IPS-15b (cell line): ENCODE data around the gene SLC25A45.

Source experiments
- H3K27me3 ChIP-seq: one replicate; pipeline ENCODE4 v1.6.1; 2013; ENCODE audit warnings: low read length; ENCODE audit not compliant: control insufficient read depth, insufficient read depth
- H3K36me3 ChIP-seq: one replicate; pipeline ENCODE4 v1.6.1; 2013; ENCODE audit warnings: low read length; ENCODE audit not compliant: control insufficient read depth, insufficient read depth
- H3K4me1 ChIP-seq: one replicate; pipeline ENCODE4 v1.6.1; 2013; ENCODE audit warnings: mild to moderate bottlenecking, low read length; ENCODE audit not compliant: control insufficient read depth, insufficient read depth
- H3K4me3 ChIP-seq: one replicate; pipeline ENCODE4 v1.5.1; 2013; ENCODE audit warnings: low read depth, low read length
- H3K9ac ChIP-seq: one replicate; pipeline ENCODE4 v1.6.1; 2013; ENCODE audit warnings: low read depth, mild to moderate bottlenecking, low read length
- H3K9me3 ChIP-seq: one replicate; pipeline ENCODE4 v1.6.1; 2013; ENCODE audit warnings: mild to moderate bottlenecking, low read length; ENCODE audit not compliant: control insufficient read depth, insufficient read depth

SLC25A45 gene

DNA sequence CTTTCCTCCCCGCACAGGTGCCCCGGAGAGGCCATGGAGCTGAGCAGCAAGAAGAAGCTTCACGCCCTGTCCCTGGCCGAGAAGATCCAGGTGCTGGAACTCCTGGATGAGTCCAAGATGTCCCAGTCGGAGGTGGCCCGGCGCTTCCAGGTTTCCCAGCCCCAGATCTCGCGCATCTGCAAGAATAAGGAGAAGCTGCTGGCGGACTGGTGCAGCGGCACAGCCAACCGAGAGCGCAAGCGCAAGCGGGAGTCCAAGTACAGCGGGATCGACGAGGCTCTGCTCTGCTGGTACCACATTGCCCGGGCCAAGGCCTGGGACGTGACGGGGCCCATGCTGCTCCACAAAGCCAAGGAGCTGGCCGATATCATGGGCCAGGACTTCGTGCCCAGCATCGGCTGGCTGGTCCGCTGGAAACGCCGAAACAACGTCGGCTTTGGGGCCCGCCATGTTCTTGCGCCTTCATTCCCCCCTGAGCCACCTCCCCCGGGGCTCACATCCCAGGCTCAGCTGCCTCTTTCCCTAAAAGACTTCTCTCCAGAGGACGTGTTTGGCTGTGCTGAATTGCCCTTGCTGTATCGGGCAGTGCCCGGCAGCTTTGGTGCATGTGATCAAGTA lies 26.6 kb downstream of the SLC25A45 start:
- no peak overlapping the region for H3K9ac ChIP-seq
- H3K27me3 ChIP-seq = peaks cover 29% of the 10 kb centered on the region
- no peaks in the 10 kb centered on the region for H3K4me1 ChIP-seq
- H3K4me3 ChIP-seq = peak overlapping the region; percentile 86
- H3K9me3 ChIP-seq = no peaks in the 10 kb centered on the region
- H3K36me3 ChIP-seq = peaks cover 8% of the 10 kb centered on the region

DNA sequence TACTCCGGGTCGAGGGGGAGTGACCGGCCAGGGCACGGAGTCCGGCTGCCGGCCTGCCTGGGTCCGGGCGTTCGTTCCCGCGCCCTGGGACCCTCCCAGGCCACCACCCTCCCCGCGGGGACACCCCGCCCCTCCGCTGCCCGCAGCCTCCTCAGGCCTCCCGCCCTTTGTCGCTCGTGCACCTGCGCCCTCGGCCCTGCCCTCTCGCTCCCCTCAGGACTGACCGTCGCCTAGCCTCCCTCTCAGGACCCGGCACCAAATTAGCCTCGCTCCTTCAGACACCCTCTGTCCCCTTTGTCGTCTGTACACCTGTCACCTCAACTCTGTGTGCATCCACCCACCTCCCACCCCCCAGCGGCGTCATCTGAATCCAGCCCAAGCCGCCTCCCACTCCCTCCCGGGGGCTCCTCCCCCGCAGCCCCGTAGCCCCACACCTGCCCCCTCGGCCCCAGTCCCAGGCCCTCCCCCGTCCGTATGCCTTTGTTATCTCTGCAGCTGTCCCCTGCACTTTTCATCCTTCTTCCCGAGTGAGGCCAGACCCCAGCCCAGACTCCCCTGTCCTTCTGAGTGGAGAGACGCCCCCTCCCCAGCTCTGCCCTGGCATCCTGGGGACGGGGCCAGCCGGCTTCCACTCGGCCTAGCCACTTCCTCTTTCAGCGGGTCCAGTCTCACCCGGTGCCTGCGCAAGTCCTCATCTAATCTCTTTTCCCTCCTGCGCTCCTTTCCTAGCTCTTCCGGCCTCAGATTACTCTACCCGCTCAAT lies 27.3 kb downstream of the SLC25A45 start:
- H3K4me1 ChIP-seq = no peaks in the 10 kb centered on the region
- peaks cover 29% of the 10 kb centered on the region for H3K27me3 ChIP-seq
- H3K9ac ChIP-seq = no peak overlapping the region
- H3K36me3 ChIP-seq = peaks cover 8% of the 10 kb centered on the region
- no peaks in the 10 kb centered on the region for H3K9me3 ChIP-seq
- H3K4me3 ChIP-seq = peak overlapping the region; percentile 86

DNA sequence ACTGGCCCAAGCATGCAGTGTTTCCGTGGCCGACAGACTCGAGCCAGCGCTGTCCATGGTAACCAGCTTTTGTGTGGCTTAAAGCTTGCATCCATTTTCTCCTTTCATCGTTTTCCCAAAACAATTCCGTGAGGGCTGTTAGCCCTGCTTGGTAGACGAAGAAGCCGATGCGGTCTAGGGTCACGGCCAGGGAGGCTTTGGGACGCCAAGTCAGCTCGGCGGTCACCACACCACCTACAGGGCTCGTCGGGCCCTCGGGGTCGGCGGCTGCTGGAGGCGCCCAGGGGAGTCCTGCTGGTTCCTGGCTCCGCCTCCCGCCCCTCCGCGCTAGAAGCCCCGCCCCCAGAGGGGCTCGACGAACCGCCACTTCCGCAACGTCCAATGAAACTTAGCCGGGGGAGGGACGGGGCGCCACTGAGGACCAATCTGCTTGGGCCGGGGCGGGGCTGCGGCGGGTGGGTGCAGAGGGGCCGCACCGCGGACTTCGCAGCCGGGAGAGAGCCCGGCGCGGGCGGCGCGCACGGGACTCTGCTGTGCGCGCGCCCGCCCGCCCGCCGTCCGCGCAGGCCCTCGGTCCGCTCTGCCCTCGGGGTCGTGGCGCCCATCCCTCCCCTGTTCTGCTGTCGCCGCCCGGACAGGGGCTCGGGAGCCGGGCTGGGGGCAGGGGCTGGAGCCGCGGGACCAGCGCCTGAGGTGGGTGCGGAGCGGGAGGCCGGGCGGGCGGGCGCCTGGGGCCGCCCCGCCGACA lies 28.0 kb downstream of the SLC25A45 start, which contains the start of gene TIGD3:
Gene TIGD3, plus strand, starts transcription at position 487 of the 748 bp plus-strand sequence. CDS start 1,058 bp downstream, outside the sequence.
- Histone ChIP-seq H3K4me1 (no peaks in the 10 kb centered on the region), H3K4me3 (peak within 1 kb of the TSS; percentile 93), H3K9me3 (no peaks in the 10 kb centered on the region), H3K9ac (no peak within 1 kb of the TSS), H3K36me3 (peaks cover 8% of the 10 kb centered on the region), H3K27me3 (peaks cover 29% of the 10 kb centered on the region)

DNA sequence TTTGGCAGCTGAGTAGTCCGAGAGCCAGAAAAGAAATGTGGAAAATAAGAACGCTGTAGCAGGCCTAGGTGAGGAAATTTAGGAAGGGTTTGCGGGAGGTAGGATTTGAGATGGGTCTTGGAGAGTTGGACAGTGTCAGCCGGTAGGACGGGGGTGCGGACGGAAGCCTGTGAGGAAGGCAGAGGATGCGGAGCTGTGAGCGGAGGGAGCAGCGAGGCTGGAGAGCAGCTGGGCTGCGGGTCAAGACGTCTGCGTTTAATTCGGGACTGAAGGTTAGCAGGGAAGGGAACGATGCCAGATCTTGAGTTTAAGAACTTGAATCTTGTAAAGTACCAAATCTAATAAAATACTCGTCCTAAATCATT lies 28.6 kb downstream of the SLC25A45 start:
- Histone ChIP-seq H3K27me3 (peaks cover 29% of the 10 kb centered on the region), H3K9ac (no peak overlapping the region), H3K4me3 (peak overlapping the region; percentile 93), H3K4me1 (no peaks in the 10 kb centered on the region), H3K9me3 (no peaks in the 10 kb centered on the region), H3K36me3 (peaks cover 11% of the 10 kb centered on the region)

DNA sequence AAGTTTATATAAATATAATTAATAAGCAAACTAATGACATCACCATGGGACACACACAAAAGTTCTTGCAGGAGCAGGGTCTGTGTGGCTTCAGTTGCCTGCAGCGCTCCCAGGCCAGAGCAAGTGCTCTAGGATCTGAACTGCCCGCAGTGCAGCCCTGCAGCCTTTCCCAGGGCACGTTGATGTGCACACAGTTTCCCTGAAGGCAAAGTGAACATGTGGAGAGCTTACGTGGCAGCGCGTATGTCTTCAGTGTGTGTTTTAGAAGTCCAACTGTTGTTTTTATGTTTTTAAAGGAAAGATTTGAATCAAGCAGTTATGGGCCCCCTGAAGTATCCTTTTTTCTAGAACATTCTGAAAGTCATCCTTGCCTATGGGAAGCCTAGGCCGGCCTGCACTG lies 29.1 kb downstream of the SLC25A45 start:
- Histone ChIP-seq H3K36me3 (peaks cover 15% of the 10 kb centered on the region), H3K27me3 (peaks cover 29% of the 10 kb centered on the region), H3K4me3 (peak overlapping the region; percentile 93), H3K9me3 (no peaks in the 10 kb centered on the region), H3K9ac (no peak overlapping the region), H3K4me1 (no peaks in the 10 kb centered on the region)

DNA sequence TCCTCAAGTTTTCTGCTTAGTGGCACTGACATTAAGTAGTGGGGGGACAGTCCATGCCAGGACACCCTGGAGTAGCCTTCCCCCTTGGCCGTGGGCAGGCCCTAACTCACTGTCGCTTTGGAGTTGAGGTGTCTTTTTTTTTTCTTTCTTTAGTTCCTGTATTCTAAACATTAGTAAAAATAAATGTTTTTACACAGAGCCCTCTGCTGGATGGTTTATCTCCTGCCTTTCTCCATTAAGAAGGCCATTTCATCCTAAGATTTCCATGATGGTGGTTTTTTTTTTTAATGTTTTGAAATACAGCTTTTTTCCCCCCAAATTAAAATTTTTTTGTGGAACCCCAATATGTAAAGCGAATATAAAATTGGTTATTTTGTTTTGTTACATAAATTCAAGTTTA lies 29.7 kb downstream of the SLC25A45 start:
- Histone ChIP-seq H3K36me3 (peaks cover 20% of the 10 kb centered on the region), H3K4me1 (no peaks in the 10 kb centered on the region), H3K27me3 (peaks cover 25% of the 10 kb centered on the region), H3K9me3 (no peaks in the 10 kb centered on the region), H3K4me3 (no peak overlapping the region), H3K9ac (no peak overlapping the region)

DNA sequence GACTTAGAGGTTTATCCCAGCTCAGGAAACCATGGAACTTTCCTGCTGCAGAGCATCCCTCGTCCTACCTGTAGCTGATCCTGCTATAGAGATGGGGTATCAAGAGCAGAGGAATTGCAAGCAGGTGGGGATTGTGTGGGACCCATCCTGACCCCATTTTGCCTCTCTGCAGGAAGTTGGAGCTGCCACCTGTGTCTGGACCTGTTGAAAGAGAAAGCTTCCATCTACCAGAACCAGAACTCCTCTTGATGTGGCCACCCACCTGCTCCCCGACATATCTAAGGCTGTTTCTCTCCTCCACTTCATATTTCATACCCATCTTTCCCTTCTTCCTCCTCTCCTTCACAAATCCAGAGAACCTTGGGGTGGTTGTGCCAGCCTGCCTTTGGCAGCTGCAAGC lies 30.9 kb downstream of the SLC25A45 start:
- Histone ChIP-seq H3K9ac (no peak overlapping the region), H3K36me3 (peaks cover 24% of the 10 kb centered on the region), H3K27me3 (peaks cover 12% of the 10 kb centered on the region)

GRCh38 chr11:65341856-65342255 lies 40.6 kb downstream of the SLC25A45 start:
- H3K9me3 ChIP-seq = no peaks in the 10 kb centered on the region
- H3K36me3 ChIP-seq = peaks cover 53% of the 10 kb centered on the region
- no peaks in the 10 kb centered on the region for H3K27me3 ChIP-seq
- no peak overlapping the region for H3K4me3 ChIP-seq
- no peaks in the 10 kb centered on the region for H3K4me1 ChIP-seq
- H3K9ac ChIP-seq = no peak overlapping the region

More for the DNA sequence above, 30.9 kb downstream of the SLC25A45 start:
- Histone ChIP-seq H3K9me3 (no peaks in the 10 kb centered on the region), H3K4me1 (no peaks in the 10 kb centered on the region), H3K4me3 (no peak overlapping the region)

- H3K4me1 ChIP-seq = no peaks in the 10 kb centered on the region
- no peak overlapping the region for H3K9ac ChIP-seq
- no peak overlapping the region for H3K4me3 ChIP-seq
- peaks cover 43% of the 10 kb centered on the region for H3K36me3 ChIP-seq
- H3K9me3 ChIP-seq = no peaks in the 10 kb centered on the region
- no peaks in the 10 kb centered on the region for H3K27me3 ChIP-seq
Measured at GRCh38 chr11:65340226-65340625, 42.2 kb downstream of the SLC25A45 start.

DNA sequence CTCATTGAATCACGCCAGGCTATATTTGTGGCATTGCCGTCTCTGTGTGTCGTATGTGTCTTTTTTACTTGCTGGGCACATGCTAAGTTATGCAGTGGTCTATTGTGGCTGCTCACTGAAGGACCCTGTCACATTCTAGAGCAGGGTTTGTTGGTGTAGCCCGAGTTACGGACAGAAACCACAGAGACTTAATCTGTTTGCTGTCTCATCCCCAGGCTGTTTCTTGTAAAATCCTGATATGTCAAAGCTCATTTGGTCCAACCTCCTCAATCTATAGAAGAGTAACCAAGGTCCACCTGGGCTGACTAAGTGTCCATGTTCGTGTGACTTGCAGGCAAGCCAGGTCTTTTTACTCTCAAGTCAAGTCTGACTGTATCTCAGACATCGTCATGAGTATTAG lies 43.8 kb downstream of the SLC25A45 start:
- Histone ChIP-seq H3K9me3 (no peaks in the 10 kb centered on the region), H3K27me3 (no peaks in the 10 kb centered on the region), H3K4me3 (no peak overlapping the region), H3K4me1 (peaks cover 2% of the 10 kb centered on the region), H3K9ac (no peak overlapping the region), H3K36me3 (peaks cover 32% of the 10 kb centered on the region)

DNA sequence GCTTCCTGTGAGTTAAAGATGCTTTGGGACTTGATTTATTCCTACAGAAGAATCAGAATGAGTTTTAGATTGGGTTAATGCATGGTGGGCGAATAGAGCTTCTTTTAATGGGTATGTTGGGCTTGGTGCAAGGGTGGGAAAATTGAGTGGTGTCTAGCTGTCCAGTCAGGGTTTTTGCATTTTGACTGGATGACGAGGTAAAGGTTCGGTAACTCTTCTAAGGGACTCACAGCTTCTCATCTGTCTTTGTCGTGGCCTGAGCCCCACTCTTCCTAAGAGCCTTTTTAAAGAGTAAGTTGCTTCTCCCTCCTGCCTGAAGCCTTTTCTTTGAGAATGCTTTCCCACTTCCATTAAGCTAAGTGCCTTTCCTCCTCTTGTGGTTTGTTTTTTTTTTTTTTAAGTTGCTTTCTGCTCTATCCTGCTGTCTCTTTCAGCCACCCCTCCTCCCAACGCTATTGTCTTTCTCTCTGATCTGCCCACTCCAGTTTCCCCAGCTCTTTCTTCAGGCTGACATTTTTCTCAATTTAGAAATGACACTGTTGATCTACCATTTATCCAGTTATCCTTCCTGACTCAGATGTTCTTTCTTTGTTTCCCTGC lies 47.6 kb downstream of the SLC25A45 start:
- Histone ChIP-seq H3K9me3 (no peaks in the 10 kb centered on the region), H3K27me3 (no peaks in the 10 kb centered on the region), H3K4me3 (peak overlapping the region; percentile 97), H3K36me3 (no peaks in the 10 kb centered on the region), H3K4me1 (peaks cover 2% of the 10 kb centered on the region), H3K9ac (no peak overlapping the region)
